ENCODE results near the gene ZNF467. TPM values are rescaled to one million over a fixed set of nuclear protein-coding genes. Genes with fewer than 3 reads are reported as not detected.

ZNF467 gene
- total and polyA plus RNA-seq, 2 of the 8 experiments (the other 6 are each of a cell fraction or from before 2014, with no cell fraction given): 0.50 to 0.51 TPM

GRCh38 chr7:149735779-149736477 lies 37.5 kb downstream of the ZNF467 start:
- no peak overlapping the region for H3K18ac ChIP-seq (ENCODE audit: extremely low read depth, low read length)
- no peaks in the 10 kb centered on the region for H3K27me3 ChIP-seq (replicated peaks in 1 of 4; ENCODE audit: control insufficient read depth in 3 of 4, extremely low read depth in 1 of 4, insufficient read depth in 3 of 4, low read length in 3 of 4)
- no peak overlapping the region for H3K4me3 ChIP-seq (ENCODE audit: extremely low read depth in 1 of 4, insufficient read depth in 2 of 4, low read depth in 3 of 4, low read length in 4 of 4)
- H4K91ac ChIP-seq (replicated peaks; ENCODE audit: insufficient read length, low read length): no peak overlapping the region
- H3K14ac ChIP-seq (ENCODE audit: insufficient read length): no peak overlapping the region
- H2BK5ac ChIP-seq (ENCODE audit: low read depth, low read length): no peak overlapping the region
- TF ChIP-seq TBP (IDR thresholded peaks at IDR 0.05; ENCODE audit: low read depth, low read length): no peak
- TF ChIP-seq KDM4A (IDR thresholded peaks at IDR 0.05; ENCODE audit: low read depth, low read length, severe bottlenecking): no peak
- no peak for TF ChIP-seq ASH2L (IDR thresholded peaks at IDR 0.05; ENCODE audit: low read length)
- no peak for TF ChIP-seq SRF (IDR thresholded peaks at IDR 0.05; ENCODE audit: low read depth, low read length)
- no peak for TF ChIP-seq TEAD4 (IDR thresholded peaks at IDR 0.05; ENCODE audit: low read depth, low read length)
- no peak for TF ChIP-seq RFX5 (IDR thresholded peaks at IDR 0.05; ENCODE audit: borderline replicate concordance, low read depth, low read length)
- TF ChIP-seq CHD1 (IDR thresholded peaks at IDR 0.05; ENCODE audit: low read depth, low read length): no peak
- no peak for TF ChIP-seq ZNF274 (IDR thresholded peaks at IDR 0.05; ENCODE audit: borderline replicate concordance, extremely low read depth, low read length)
- TF ChIP-seq MAFK (IDR thresholded peaks at IDR 0.05; ENCODE audit: low read depth, low read length): no peak
- no peak for TF ChIP-seq CEBPB (IDR thresholded peaks at IDR 0.05; ENCODE audit: low read depth, low read length)
- TF ChIP-seq RNF2 (IDR thresholded peaks at IDR 0.05; ENCODE audit: borderline replicate concordance, low read depth, low read length, missing control alignments, poor library complexity, severe bottlenecking): no peak
- TF ChIP-seq CHD2 (IDR thresholded peaks at IDR 0.05; ENCODE audit: low read length): no peak
- 78% methylated on average over 16 of the region's 16 CpGs; no CpG with 5 or more reads in 1 of the 2 experiments for WGBS, 2 experiments (ENCODE audit: extremely low coverage in 1 of 2, insufficient coverage in 1 of 2, insufficient read length in 1 of 2, insufficient replicate concordance in 2 of 2, low coverage in 1 of 2, low lambda C conversion rate in 2 of 2, missing lambda C conversion rate in 1 of 2)
- no peaks in the 10 kb centered on the region for H3K79me2 ChIP-seq (ENCODE audit: control insufficient read depth in 1 of 2, insufficient read depth in 2 of 2, low read length in 2 of 2)
- FAIRE-seq (no peak), DNase-seq (ENCODE audit: low read depth in 1 of 2, low spot score in 2 of 2) (peak in 1 of 2 experiments; percentile 44)
- H4K8ac ChIP-seq (ENCODE audit: extremely low read depth, insufficient read depth, low read length): no peak overlapping the region
- H4K5ac ChIP-seq (ENCODE audit: insufficient read length, low read depth, low read length): no peak overlapping the region
- H2BK15ac ChIP-seq (ENCODE audit: low read length): no peak overlapping the region
- H3K9me3 ChIP-seq (ENCODE audit: insufficient read depth in 2 of 2, low read depth in 1 of 2, low read length in 1 of 2): no peaks in the 10 kb centered on the region
- H3K56ac ChIP-seq (replicated peaks; ENCODE audit: insufficient read length, low read depth, low read length): no peak overlapping the region
- peaks cover 0 to 8% (median 0%) of the 10 kb centered on the region in 4 experiments; a peak in 4 of 8 replicates for H3K36me3 ChIP-seq (ENCODE audit: control insufficient read depth in 2 of 4, insufficient read depth in 4 of 4, low read length in 3 of 4)
- H3K4ac ChIP-seq (replicated peaks; ENCODE audit: insufficient read length, low read depth, low read length): no peak overlapping the region
- H3K79me1 ChIP-seq (ENCODE audit: low read depth, low read length): no peaks in the 10 kb centered on the region
- no peak overlapping the region for H2BK20ac ChIP-seq (ENCODE audit: low read length)
- no peak overlapping the region for H2AFZ ChIP-seq (ENCODE audit: low read length)
- no peak overlapping the region for H2BK12ac ChIP-seq (ENCODE audit: low read depth, low read length)
- H4K20me1 ChIP-seq (replicated peaks in 1 of 2; ENCODE audit: control insufficient read depth in 1 of 2, insufficient read depth in 2 of 2, low read length in 2 of 2): peaks cover 0 to 3% of the 10 kb centered on the region in 2 experiments
- no peak overlapping the region for H3K4me2 ChIP-seq (ENCODE audit: insufficient read depth in 1 of 2, low read depth in 2 of 2, low read length in 2 of 2)
- no peak overlapping the region for H3K27ac ChIP-seq (ENCODE audit: low read depth, low read length)
- ChIA-PET CTCF (ENCODE audit: partially characterized antibody) (interaction anchor here (0.6 to 1.7 kb wide), 4 partner anchors 12 to 281 kb away, joined by 3 to 6 read pairs (median 4); a partner anchor contains a TSS), POLR2A (ENCODE audit: partially characterized antibody) (interaction anchor here (1.2 to 2.4 kb wide), 5 partner anchors 12 to 71 kb away, joined by 3 to 6 read pairs (median 5); partner anchors contain the start of gene ZNF467)
- no peak overlapping the region for H3K23ac ChIP-seq (ENCODE audit: insufficient read length)
- no peak overlapping the region for H3K9ac ChIP-seq (replicated peaks in 1 of 4; ENCODE audit: extremely low read depth in 1 of 4, low read depth in 3 of 4, low read length in 3 of 4)
- 0 out of 2 replicates have a peak overlapping the region, but pooled peaks have one; percentile 34 for H2AK5ac ChIP-seq (ENCODE audit: low read depth, low read length)
- no peaks in the 10 kb centered on the region; the same call in 1 of the 2 replicates for H3K23me2 ChIP-seq (ENCODE audit: low read depth, low read length)
- no peak overlapping the region for H2BK120ac ChIP-seq (replicated peaks; ENCODE audit: low read depth, low read length)
- H3K4me1 ChIP-seq (replicated peaks in 1 of 4; ENCODE audit: control insufficient read depth in 3 of 4, insufficient read depth in 4 of 4, low read length in 3 of 4): peaks cover 0 to 5% (median 0%) of the 10 kb centered on the region in 4 experiments; a peak in 1 of 7 replicates

Measured in H1 (cell line).